Cardiac muscle cell (in vitro differentiated cells and primary cell): ENCODE measurements around the gene MSRB3. TPM values are rescaled to one million over a fixed set of nuclear protein-coding genes. Genes with fewer than 3 reads are reported as not detected.
A peak's percentile ranks its signal among the peaks of the same experiment; 100 is the strongest.

Source experiments
- DNase-seq, 2 donors: peaks; one replicate each; pipeline versions ENCODE4 v3.0.0 to v3.0.0-alpha.2; 2010 to 2017; ENCODE audit warnings: low read depth in 1 of 2, low spot score in 1 of 2
- H3K27ac ChIP-seq: fragments of 200-600 bp; sonication (generic); 2 replicates; pipeline ENCODE4 v1.5.1; 2016
- H3K27me3 ChIP-seq: fragments of 200-600 bp; sonication (generic); 2 replicates; pipeline ENCODE4 v1.6.0; 2016; ENCODE audit warnings: control low read depth
- H3K36me3 ChIP-seq: fragments of 200-600 bp; sonication (generic); 2 replicates; pipeline ENCODE4 v1.5.1; 2016; ENCODE audit warnings: control low read depth
- H3K4me1 ChIP-seq: fragments of 200-600 bp; sonication (generic); 2 replicates; pipeline ENCODE4 v1.8.1; 2017; ENCODE audit warnings: low read depth, mild to moderate bottlenecking, mixed run types
- H3K4me3 ChIP-seq: fragments of 200-600 bp; sonication (generic); 2 replicates; pipeline ENCODE4 v1.5.1; 2016; ENCODE audit warnings: mild to moderate bottlenecking
- H3K9me3 ChIP-seq: fragments of 200-600 bp; sonication (generic); 2 replicates; pipeline ENCODE4 v1.5.1; 2017; ENCODE audit warnings: low read depth, mild to moderate bottlenecking, control low read depth
- polyA plus RNA-seq: library from polyadenylated mRNA; unstranded; fragments of >200 nt; fragmentation: Nextera tagmentation; extraction: Ambion mirVana; gene quantifications from 2 replicates; pipeline ENCODE4 v1.2.1, GENCODE V29; 2016
- total RNA-seq: library from RNA; depleted of rRNA; stranded (reverse); fragments of >200 nt; gene quantifications from 2 replicates; pipeline ENCODE4 v1.2.3, GENCODE V29; 2016
- TF ChIP-seq, protein P1 (sequence below): IDR thresholded peaks from 2 replicates; pipeline ENCODE4 v1.5.1; 2012; ENCODE audit warnings: low read depth, mild to moderate bottlenecking, low read length

The MSRB3 gene
- total and polyA plus RNA-seq, 2 experiments from 2014 or later: 41.0 to 72.4 TPM

DNA sequence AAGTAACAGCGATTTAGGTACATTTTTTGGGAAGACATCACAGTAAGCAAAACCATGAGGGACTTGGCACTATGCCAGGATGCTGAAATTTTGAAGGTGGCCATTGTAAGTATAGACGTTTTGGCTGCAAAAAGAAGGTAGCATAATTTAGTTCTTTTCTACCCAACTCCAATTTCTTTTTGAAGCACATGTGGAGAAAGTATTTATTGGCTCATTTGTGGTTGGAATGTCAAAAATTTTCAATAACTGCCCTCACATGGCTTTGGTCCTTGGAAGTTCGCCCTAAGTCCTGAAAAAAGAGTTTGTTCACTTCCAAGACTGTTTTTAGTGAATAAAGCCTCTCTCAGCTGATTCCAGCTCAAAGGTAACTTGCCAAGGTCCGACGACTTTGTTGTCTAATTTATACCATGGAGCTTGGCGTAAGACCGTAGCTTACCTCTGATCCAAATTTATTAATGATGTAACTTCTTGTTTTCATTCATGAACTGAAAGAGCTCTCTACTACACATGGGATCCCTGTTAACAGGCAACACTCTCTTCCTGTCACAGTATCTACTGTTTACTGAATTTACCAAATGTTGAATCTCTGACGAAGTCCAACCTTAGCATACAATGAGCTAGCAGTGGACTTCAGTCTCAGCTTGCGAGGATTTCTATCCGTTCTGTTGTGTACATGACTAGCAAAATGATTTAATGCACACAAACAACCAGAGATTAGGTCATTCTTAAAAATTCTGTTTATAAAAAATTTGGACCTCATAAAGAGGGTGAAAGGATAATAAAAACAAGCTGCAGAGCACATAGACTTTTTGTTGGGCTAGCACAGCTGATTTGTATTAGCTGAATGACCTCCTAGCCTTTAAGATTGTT is 49.0 kb downstream of the MSRB3 start:
- H3K36me3 ChIP-seq: no peaks in the 10 kb centered on the region
- peaks cover 23% of the 10 kb centered on the region for H3K4me1 ChIP-seq
- no peak overlapping the region for H3K27ac ChIP-seq
- H3K27me3 ChIP-seq: no peaks in the 10 kb centered on the region
- DNase-seq: peak in 1 of 2 donors; percentile 67
- TF ChIP-seq, protein P1, sequence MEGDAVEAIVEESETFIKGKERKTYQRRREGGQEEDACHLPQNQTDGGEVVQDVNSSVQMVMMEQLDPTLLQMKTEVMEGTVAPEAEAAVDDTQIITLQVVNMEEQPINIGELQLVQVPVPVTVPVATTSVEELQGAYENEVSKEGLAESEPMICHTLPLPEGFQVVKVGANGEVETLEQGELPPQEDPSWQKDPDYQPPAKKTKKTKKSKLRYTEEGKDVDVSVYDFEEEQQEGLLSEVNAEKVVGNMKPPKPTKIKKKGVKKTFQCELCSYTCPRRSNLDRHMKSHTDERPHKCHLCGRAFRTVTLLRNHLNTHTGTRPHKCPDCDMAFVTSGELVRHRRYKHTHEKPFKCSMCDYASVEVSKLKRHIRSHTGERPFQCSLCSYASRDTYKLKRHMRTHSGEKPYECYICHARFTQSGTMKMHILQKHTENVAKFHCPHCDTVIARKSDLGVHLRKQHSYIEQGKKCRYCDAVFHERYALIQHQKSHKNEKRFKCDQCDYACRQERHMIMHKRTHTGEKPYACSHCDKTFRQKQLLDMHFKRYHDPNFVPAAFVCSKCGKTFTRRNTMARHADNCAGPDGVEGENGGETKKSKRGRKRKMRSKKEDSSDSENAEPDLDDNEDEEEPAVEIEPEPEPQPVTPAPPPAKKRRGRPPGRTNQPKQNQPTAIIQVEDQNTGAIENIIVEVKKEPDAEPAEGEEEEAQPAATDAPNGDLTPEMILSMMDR: no peak
- no peak overlapping the region for H3K4me3 ChIP-seq
- no peaks in the 10 kb centered on the region for H3K9me3 ChIP-seq

DNA sequence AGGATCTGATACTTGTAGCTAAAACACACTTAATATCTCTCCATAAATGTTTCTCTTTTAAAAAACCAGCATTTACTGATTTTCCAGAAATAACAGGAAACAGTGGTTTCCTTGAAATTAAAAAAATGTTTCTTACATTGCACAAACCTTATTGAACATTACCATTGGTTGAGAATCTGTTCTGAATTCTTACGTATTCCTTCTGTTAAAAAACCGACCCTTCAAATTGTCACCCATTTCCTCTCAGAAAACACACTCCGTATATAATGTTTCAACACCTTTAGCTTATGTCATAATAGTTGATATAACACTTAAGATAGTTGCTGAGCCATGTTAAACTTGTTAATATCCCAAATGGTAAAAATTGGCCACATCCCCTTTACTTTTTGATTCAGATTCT is 51.2 kb downstream of the MSRB3 start:
- Histone ChIP-seq H3K27me3 (no peaks in the 10 kb centered on the region), H3K4me3 (no peak overlapping the region), H3K36me3 (peaks cover 4% of the 10 kb centered on the region), H3K27ac (no peak overlapping the region), H3K9me3 (no peaks in the 10 kb centered on the region), H3K4me1 (peaks cover 20% of the 10 kb centered on the region)
- TF ChIP-seq, protein P1: no peak
- DNase-seq: peak in 1 of 2 donors; percentile 56

DNA sequence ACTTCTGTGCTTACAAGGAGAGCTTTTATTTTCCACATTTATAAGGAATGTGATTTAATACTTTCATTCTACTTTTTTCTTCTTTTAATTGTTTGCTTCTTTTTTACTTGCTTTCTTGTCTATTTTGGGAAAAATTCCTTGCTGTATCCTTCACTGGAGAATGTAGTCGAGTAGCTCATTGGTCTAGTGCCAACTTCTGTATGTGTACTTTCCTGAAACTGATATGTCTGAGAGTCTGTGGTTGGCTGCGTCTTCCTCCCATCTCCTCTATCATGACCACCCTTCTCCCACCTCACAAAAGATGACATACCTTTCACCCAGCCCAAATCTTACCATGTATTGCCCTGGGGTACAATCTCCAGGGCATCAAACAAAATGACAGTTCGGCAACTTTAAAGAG is 51.8 kb downstream of the MSRB3 start:
- H3K9me3 ChIP-seq: no peaks in the 10 kb centered on the region
- H3K4me1 ChIP-seq: peaks cover 14% of the 10 kb centered on the region
- no peak overlapping the region for H3K4me3 ChIP-seq
- no peaks in the 10 kb centered on the region for H3K27me3 ChIP-seq
- TF ChIP-seq, protein P1: no peak
- peak in 1 of 2 donors; percentile 67 for DNase-seq
- peaks cover 4% of the 10 kb centered on the region for H3K36me3 ChIP-seq
- H3K27ac ChIP-seq: no peak overlapping the region

DNA sequence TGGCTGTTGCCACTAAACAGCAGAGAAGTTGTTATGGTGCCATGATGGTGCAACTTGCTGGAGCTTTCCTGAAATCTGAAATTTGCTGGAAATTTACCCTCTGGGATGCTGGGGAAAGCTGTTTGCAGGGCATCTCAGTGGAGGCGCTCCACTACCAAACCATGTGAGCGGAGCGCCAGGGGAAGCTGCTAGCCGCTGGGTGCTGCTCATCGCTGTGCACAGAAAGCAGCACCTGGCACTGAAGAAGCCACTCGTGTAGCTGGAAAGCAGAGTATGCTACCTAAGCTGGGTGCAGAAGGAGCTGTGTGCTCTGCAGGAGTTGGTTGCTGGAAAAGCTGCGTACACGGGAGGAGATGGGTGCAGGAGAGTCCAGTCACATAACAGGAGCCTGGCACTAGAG is 53.0 kb downstream of the MSRB3 start:
- Histone ChIP-seq H3K27ac (no peak overlapping the region), H3K27me3 (no peaks in the 10 kb centered on the region), H3K4me3 (no peak overlapping the region), H3K9me3 (no peaks in the 10 kb centered on the region), H3K4me1 (peaks cover 3% of the 10 kb centered on the region), H3K36me3 (peaks cover 4% of the 10 kb centered on the region)
- TF ChIP-seq, protein P1: no peak
- no peak for DNase-seq

DNA sequence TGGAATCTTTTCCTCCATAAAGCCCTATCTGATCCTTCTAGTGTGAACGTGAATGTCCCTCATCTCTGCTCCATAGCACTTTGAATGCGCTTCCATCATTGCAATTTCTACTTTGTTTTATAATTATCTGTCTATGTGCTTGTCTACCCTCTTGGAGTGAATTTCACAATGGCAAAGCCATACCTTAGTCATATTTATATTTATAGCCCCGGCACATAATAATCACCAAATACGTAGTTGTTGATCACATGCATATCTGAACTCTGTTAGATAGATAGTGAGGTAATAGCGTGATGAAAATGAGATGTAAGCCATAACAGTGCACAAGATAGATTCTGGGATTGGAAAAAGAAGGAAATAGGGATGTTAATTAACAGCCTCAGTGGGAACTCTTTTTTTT is 55.2 kb downstream of the MSRB3 start:
- Histone ChIP-seq H3K4me1 (no peaks in the 10 kb centered on the region), H3K9me3 (no peaks in the 10 kb centered on the region), H3K27ac (no peak overlapping the region), H3K27me3 (no peaks in the 10 kb centered on the region), H3K4me3 (no peak overlapping the region), H3K36me3 (peaks cover 6% of the 10 kb centered on the region)
- DNase-seq: no peak
- TF ChIP-seq, protein P1: no peak
